ENCODE measurements around the gene EPHB3.

GRCh38 chr3:184558726-184559125 is 2.9 kb upstream of the EPHB3 start:
- TF ChIP-seq CTCF (IDR thresholded peaks at IDR 0.05), result no peak
- no peak for TF ChIP-seq POLR2AphosphoS5 (IDR thresholded peaks at IDR 0.05)
- no peak for TF ChIP-seq POLR2A (IDR thresholded peaks at IDR 0.05)
- TF ChIP-seq EP300 (IDR thresholded peaks at IDR 0.05), result no peak
